HG03439 (cell line): ENCODE results near the gene CALHM1.
"Not testable (repeated sequence)": the region's sequence is repeated elsewhere in the genome, so short reads cannot be mapped to it uniquely, and the experiment has no call there.

Experiments used
- ATAC-seq: cut with Tn5 transposase; IDR thresholded peaks from one replicate; pipeline ENCODE4 v1.9.1; 2021; ENCODE audit warnings: mild to moderate bottlenecking, moderate library complexity; ENCODE audit not compliant: unreplicated experiment

CALHM1 gene

GRCh38 chr10:103458720-103459119 lies at the start of gene CALHM1:
TSS of gene CALHM1 (minus strand) at chr10:103458900. CDS start at chr10:103458751, 149 bp downstream.
- no peak for ATAC-seq

GRCh38 chr10:103507235-103508191 lies 48.8 kb upstream of the CALHM1 start:
- no peak for ATAC-seq

GRCh38 chr10:103506061-103506460 lies 47.4 kb upstream of the CALHM1 start:
- no peak for ATAC-seq

GRCh38 chr10:103504181-103504783 lies 45.6 kb upstream of the CALHM1 start:
- no peak for ATAC-seq

GRCh38 chr10:103503777-103504176 lies 45.1 kb upstream of the CALHM1 start:
- ATAC-seq, result not testable (repeated sequence)

- ATAC-seq, result no peak
Measured at GRCh38 chr10:103502849-103503660, 44.4 kb upstream of the CALHM1 start.

- ATAC-seq, result no peak
Measured at GRCh38 chr10:103501186-103501585, 42.5 kb upstream of the CALHM1 start.

- no peak for ATAC-seq
Measured at GRCh38 chr10:103500481-103500880, 41.8 kb upstream of the CALHM1 start.

- no peak for ATAC-seq
Measured at GRCh38 chr10:103499881-103500280, 41.2 kb upstream of the CALHM1 start.

- no peak for ATAC-seq
Measured at GRCh38 chr10:103498936-103499638, 40.4 kb upstream of the CALHM1 start.

- ATAC-seq, result no peak
Measured at GRCh38 chr10:103497161-103497915, 38.6 kb upstream of the CALHM1 start.

GRCh38 chr10:103495321-103495720 lies 36.6 kb upstream of the CALHM1 start:
- ATAC-seq, result no peak

- ATAC-seq, result no peak
Measured at GRCh38 chr10:103493916-103494877, 35.5 kb upstream of the CALHM1 start.

- ATAC-seq, result no peak
Measured at GRCh38 chr10:103493362-103493915, 34.7 kb upstream of the CALHM1 start, which contains the start of gene NEURL1. TSS of gene NEURL1 (plus strand) at chr10:103493705. CDS start at chr10:103494388, 683 bp downstream.

- ATAC-seq, result no peak
Measured at GRCh38 chr10:103492655-103493261, 34.1 kb upstream of the CALHM1 start.

GRCh38 chr10:103491729-103492364 lies 33.1 kb upstream of the CALHM1 start:
- no peak for ATAC-seq

- peak; percentile 6 for ATAC-seq
Measured at GRCh38 chr10:103490986-103491314, 32.2 kb upstream of the CALHM1 start.

GRCh38 chr10:103487410-103487708 lies 28.7 kb upstream of the CALHM1 start:
- ATAC-seq, result no peak
